ENCODE data around the gene TASP1. TPM values are rescaled to one million over a fixed set of nuclear protein-coding genes. Genes with fewer than 3 reads are reported as not detected.

The TASP1 gene
- total RNA-seq, 1 donor from 2014 or later: 10.3 TPM

GRCh38 chr20:13423472-13424173, 215.1 kb downstream of the TASP1 start:
- Histone ChIP-seq H3K9ac (ENCODE audit: low read length) (no peak overlapping the region), H3K27me3 (ENCODE audit: insufficient read depth, low read length) (no peaks in the 10 kb centered on the region), H3K4me2 (ENCODE audit: low read length) (no peak overlapping the region), H3K4me3 (ENCODE audit: insufficient read depth, low read depth, low read length) (no peak overlapping the region), H3K27ac (ENCODE audit: low read depth, low read length) (no peak overlapping the region), H3K9me3 (ENCODE audit: insufficient read depth, low read depth, low read length) (no peaks in the 10 kb centered on the region), H3K4me1 (ENCODE audit: insufficient read depth, low read length) (no peaks in the 10 kb centered on the region), H2AFZ (ENCODE audit: low read depth, low read length) (no peak overlapping the region), H4K20me1 (ENCODE audit: insufficient read depth, low read length) (no peaks in the 10 kb centered on the region), H3K79me2 (ENCODE audit: insufficient read depth, low read length) (no peaks in the 10 kb centered on the region), H3K36me3 (ENCODE audit: insufficient read depth, low read length) (no peaks in the 10 kb centered on the region)
- no peaks in the 10 kb centered on the region for H3K9me3 Mint-ChIP-seq (ENCODE audit: unreplicated experiment)
- H3K4me3 Mint-ChIP-seq (ENCODE audit: unreplicated experiment): no peak overlapping the region
- no peak for DNase-seq (ENCODE audit: low read depth)
- no peak overlapping the region for H3K27ac Mint-ChIP-seq (ENCODE audit: unreplicated experiment)
- no peaks in the 10 kb centered on the region for H3K36me3 Mint-ChIP-seq (ENCODE audit: low read depth, unreplicated experiment)
- no peaks in the 10 kb centered on the region for H3K27me3 Mint-ChIP-seq (ENCODE audit: low read depth, unreplicated experiment)
- FAIRE-seq: no peak
- peaks cover 1% of the 10 kb centered on the region for H3K4me1 Mint-ChIP-seq (ENCODE audit: low read depth, unreplicated experiment)
- TF ChIP-seq EZH2 (IDR thresholded peaks at IDR 0.05; ENCODE audit: insufficient read depth, low read length) (no peak), CTCF (IDR thresholded peaks at IDR 0.05; ENCODE audit: insufficient read depth, low read depth, low read length) (no peak)

- TF ChIP-seq CTCF (IDR thresholded peaks at IDR 0.05; ENCODE audit: insufficient read depth, low read depth, low read length): no peak
- no peak for TF ChIP-seq EZH2 (IDR thresholded peaks at IDR 0.05; ENCODE audit: insufficient read depth, low read length)
- H3K79me2 ChIP-seq (ENCODE audit: insufficient read depth, low read length): no peaks in the 10 kb centered on the region
- H3K27ac ChIP-seq (ENCODE audit: low read depth, low read length): no peak overlapping the region
- H2AFZ ChIP-seq (ENCODE audit: low read depth, low read length): no peak overlapping the region
- Mint-ChIP-seq H3K27ac (ENCODE audit: unreplicated experiment) (no peak overlapping the region), H3K27me3 (ENCODE audit: low read depth, unreplicated experiment) (no peaks in the 10 kb centered on the region), H3K9me3 (ENCODE audit: unreplicated experiment) (no peaks in the 10 kb centered on the region), H3K4me3 (ENCODE audit: unreplicated experiment) (no peak overlapping the region), H3K4me1 (ENCODE audit: low read depth, unreplicated experiment) (peaks cover 1% of the 10 kb centered on the region), H3K36me3 (ENCODE audit: low read depth, unreplicated experiment) (no peaks in the 10 kb centered on the region)
- FAIRE-seq (no peak), DNase-seq (ENCODE audit: low read depth) (no peak)
- no peak overlapping the region for H3K9ac ChIP-seq (ENCODE audit: low read length)
- no peaks in the 10 kb centered on the region for H3K4me1 ChIP-seq (ENCODE audit: insufficient read depth, low read length)
- H3K4me3 ChIP-seq (ENCODE audit: insufficient read depth, low read depth, low read length): no peak overlapping the region
- H3K36me3 ChIP-seq (ENCODE audit: insufficient read depth, low read length): no peaks in the 10 kb centered on the region
- no peaks in the 10 kb centered on the region for H3K9me3 ChIP-seq (ENCODE audit: insufficient read depth, low read depth, low read length)
- H3K27me3 ChIP-seq (ENCODE audit: insufficient read depth, low read length): no peaks in the 10 kb centered on the region
- H4K20me1 ChIP-seq (ENCODE audit: insufficient read depth, low read length): no peaks in the 10 kb centered on the region
- H3K4me2 ChIP-seq (ENCODE audit: low read length): no peak overlapping the region
These were observed 216.1 kb downstream of the TASP1 start for GRCh38 chr20:13422637-13423036.

- Histone ChIP-seq H3K9ac (ENCODE audit: low read length) (no peak overlapping the region), H3K9me3 (ENCODE audit: insufficient read depth, low read depth, low read length) (no peaks in the 10 kb centered on the region), H3K4me3 (ENCODE audit: insufficient read depth, low read depth, low read length) (no peak overlapping the region), H2AFZ (ENCODE audit: low read depth, low read length) (no peak overlapping the region), H3K79me2 (ENCODE audit: insufficient read depth, low read length) (no peaks in the 10 kb centered on the region), H3K36me3 (ENCODE audit: insufficient read depth, low read length) (no peaks in the 10 kb centered on the region), H3K27me3 (ENCODE audit: insufficient read depth, low read length) (no peaks in the 10 kb centered on the region), H3K4me2 (ENCODE audit: low read length) (no peak overlapping the region), H3K4me1 (ENCODE audit: insufficient read depth, low read length) (no peaks in the 10 kb centered on the region), H4K20me1 (ENCODE audit: insufficient read depth, low read length) (no peaks in the 10 kb centered on the region), H3K27ac (ENCODE audit: low read depth, low read length) (no peak overlapping the region)
- Mint-ChIP-seq H3K27ac (ENCODE audit: unreplicated experiment) (no peak overlapping the region), H3K27me3 (ENCODE audit: low read depth, unreplicated experiment) (no peaks in the 10 kb centered on the region), H3K4me3 (ENCODE audit: unreplicated experiment) (no peak overlapping the region), H3K36me3 (ENCODE audit: low read depth, unreplicated experiment) (no peaks in the 10 kb centered on the region), H3K4me1 (ENCODE audit: low read depth, unreplicated experiment) (peaks cover 1% of the 10 kb centered on the region), H3K9me3 (ENCODE audit: unreplicated experiment) (no peaks in the 10 kb centered on the region)
- FAIRE-seq (no peak), DNase-seq (ENCODE audit: low read depth) (no peak)
- no peak for TF ChIP-seq EZH2 (IDR thresholded peaks at IDR 0.05; ENCODE audit: insufficient read depth, low read length)
- no peak for TF ChIP-seq CTCF (IDR thresholded peaks at IDR 0.05; ENCODE audit: insufficient read depth, low read depth, low read length)
These were observed 218.1 kb downstream of the TASP1 start for GRCh38 chr20:13420625-13421024.
